Central memory CD8-positive, alpha-beta T cell (primary cell): ENCODE measurements around the gene LILRA5.

Experiments used
- ATAC-seq: fragments of 150-1000 bp; cut with Tn5 transposase; replicated peaks from 2 replicates; pipeline ENCODE4 v1.10.0; 2022; ENCODE audit warnings: mild to moderate bottlenecking, moderate FRiP score, moderate number of reproducible peaks; ENCODE audit not compliant: poor library complexity, severe bottlenecking; ENCODE audit errors: extremely low read depth
- DNase-seq, 2 donors: peaks; one replicate each; pipeline ENCODE4 v3.0.0; 2021; ENCODE audit warnings: low spot score in 2 of 2
- H3K27ac Mint-ChIP-seq: one replicate; pipeline ENCODE4 v1.8.0; 2022; ENCODE audit warnings: low read depth, mild to moderate bottlenecking, moderate library complexity, mixed read lengths
- H3K27me3 Mint-ChIP-seq: one replicate; pipeline ENCODE4 v1.8.0; 2022; ENCODE audit warnings: mixed read lengths
- H3K36me3 Mint-ChIP-seq: one replicate; pipeline ENCODE4 v1.8.0; 2022; ENCODE audit warnings: mild to moderate bottlenecking, moderate library complexity, mixed read lengths; ENCODE audit not compliant: insufficient read depth
- H3K4me1 Mint-ChIP-seq: one replicate; pipeline ENCODE4 v1.8.0; 2022; ENCODE audit warnings: mixed read lengths
- H3K4me3 Mint-ChIP-seq: one replicate; pipeline ENCODE4 v1.8.0; 2022; ENCODE audit warnings: mild to moderate bottlenecking, moderate library complexity, mixed read lengths
- H3K9me3 Mint-ChIP-seq: one replicate; pipeline ENCODE4 v1.8.0; 2022; ENCODE audit warnings: mixed read lengths

LILRA5 gene

DNA sequence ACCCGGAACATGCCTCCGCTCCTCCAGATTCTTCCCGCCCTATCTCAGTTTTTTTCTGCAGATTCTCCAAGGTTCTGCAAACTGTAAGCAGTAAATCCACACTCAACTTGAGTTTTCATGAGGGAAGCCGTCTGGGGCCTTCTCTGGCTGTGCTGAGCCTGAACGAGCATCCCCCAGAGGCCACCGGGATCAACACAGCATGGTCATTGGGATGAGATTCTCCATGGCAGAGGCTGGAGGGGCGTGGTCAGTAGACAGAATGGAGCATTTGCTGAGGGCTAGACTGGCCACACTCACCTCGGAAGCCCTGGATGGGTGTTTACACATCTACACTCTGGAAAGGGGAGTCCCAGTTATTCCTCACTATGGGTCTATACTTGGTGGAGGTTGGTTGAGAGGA is 28.3 kb upstream of the LILRA5 start:
- no peaks in the 10 kb centered on the region for H3K4me1 Mint-ChIP-seq
- ATAC-seq (no peak), DNase-seq (no peak)
- H3K36me3 Mint-ChIP-seq = peaks cover 2% of the 10 kb centered on the region
- no peak overlapping the region for H3K27ac Mint-ChIP-seq
- H3K27me3 Mint-ChIP-seq = peaks cover 60% of the 10 kb centered on the region
- H3K4me3 Mint-ChIP-seq = no peak overlapping the region
- H3K9me3 Mint-ChIP-seq = no peaks in the 10 kb centered on the region

DNA sequence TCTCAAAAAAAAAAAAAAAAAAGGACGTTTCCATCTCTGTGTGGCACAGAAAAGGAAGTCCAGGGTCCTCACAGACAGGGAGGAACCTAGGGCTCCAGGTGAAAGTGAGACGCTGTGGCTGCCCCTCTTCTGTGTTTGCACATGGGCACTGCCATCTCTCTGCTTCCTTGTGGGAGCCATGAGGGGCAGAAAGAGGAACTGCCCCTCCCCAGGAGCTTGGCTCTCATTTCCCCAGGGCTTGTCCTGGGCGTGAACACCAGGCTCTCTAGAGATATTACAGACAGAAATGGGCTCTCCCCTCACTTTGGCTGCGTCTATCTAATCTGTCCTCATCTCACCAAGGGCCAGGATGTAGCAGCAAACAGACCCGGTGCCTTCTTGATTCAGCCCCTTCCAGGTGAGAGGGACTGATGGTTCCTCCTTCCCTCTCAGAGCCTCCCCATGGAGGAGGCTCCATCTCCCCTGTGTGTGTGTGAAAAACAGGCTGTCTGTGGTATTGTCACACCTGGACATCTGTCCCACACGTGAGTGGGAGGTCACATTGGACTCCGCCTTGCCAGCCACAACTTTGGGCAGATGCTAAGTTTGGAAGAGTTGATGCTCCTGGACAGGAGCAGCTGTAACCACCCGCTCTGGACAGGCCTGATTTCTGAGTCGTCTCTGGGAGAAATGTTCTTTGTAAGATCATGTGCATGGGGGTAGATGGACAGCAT is 26.8 kb upstream of the LILRA5 start:
- peaks cover 67% of the 10 kb centered on the region for H3K27me3 Mint-ChIP-seq
- peaks cover 2% of the 10 kb centered on the region for H3K36me3 Mint-ChIP-seq
- H3K4me3 Mint-ChIP-seq = no peak overlapping the region
- H3K4me1 Mint-ChIP-seq = no peaks in the 10 kb centered on the region
- DNase-seq (no peak), ATAC-seq (no peak)
- H3K27ac Mint-ChIP-seq = no peak overlapping the region
- H3K9me3 Mint-ChIP-seq = no peaks in the 10 kb centered on the region

DNA sequence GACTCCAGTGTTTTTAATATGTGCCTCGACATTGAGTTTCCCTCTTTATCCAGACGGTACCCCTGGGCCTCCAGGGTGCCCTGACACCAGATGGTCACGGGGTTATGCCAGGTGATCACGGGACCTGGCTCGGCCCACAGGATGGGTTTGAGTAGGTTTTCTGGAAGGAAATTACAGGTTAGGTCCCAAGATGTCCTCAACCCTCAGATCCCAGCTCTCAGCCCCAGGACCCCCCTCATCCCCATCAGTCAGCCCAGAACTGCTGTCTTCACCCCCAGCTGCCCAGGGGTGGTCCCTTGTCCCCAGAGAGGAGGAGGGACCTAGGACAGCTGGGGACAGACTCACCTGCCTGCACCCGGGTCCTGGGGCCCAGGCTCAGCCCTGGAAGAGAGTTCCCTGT is 25.6 kb upstream of the LILRA5 start:
- no peak overlapping the region for H3K4me3 Mint-ChIP-seq
- H3K4me1 Mint-ChIP-seq = no peaks in the 10 kb centered on the region
- H3K27me3 Mint-ChIP-seq = peaks cover 74% of the 10 kb centered on the region
- no peak overlapping the region for H3K27ac Mint-ChIP-seq
- peaks cover 2% of the 10 kb centered on the region for H3K36me3 Mint-ChIP-seq
- ATAC-seq = no peak
- H3K9me3 Mint-ChIP-seq = no peaks in the 10 kb centered on the region
- no peak for DNase-seq

DNA sequence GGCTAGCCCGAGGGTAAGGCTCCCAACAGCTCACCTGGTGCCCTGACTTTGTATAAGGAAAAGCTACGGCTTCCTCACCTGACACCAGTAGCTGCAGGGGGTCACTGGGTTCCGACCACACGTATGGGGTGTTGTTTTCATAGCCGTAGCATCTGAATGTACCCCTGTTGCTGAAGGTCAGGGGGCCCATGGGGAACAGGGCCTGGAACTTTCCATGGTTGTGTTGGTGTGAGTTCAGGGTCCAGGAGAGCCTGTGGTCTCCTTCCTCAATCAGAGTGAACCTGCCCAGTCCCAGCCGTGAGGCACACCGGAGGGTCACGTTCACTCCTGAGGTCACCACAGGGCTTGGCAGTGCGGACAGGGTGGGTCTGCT is 24.9 kb upstream of the LILRA5 start:
- H3K27ac Mint-ChIP-seq = no peak overlapping the region
- no peak overlapping the region for H3K4me3 Mint-ChIP-seq
- peaks cover 69% of the 10 kb centered on the region for H3K27me3 Mint-ChIP-seq
- no peaks in the 10 kb centered on the region for H3K9me3 Mint-ChIP-seq
- no peaks in the 10 kb centered on the region for H3K36me3 Mint-ChIP-seq
- no peak for ATAC-seq
- DNase-seq = no peak
- no peaks in the 10 kb centered on the region for H3K4me1 Mint-ChIP-seq

- Mint-ChIP-seq H3K27ac (no peak overlapping the region), H3K4me3 (no peak overlapping the region), H3K9me3 (no peaks in the 10 kb centered on the region), H3K27me3 (peaks cover 66% of the 10 kb centered on the region), H3K4me1 (no peaks in the 10 kb centered on the region), H3K36me3 (no peaks in the 10 kb centered on the region)
- DNase-seq (no peak), ATAC-seq (no peak)
These were observed 24.2 kb upstream of the LILRA5 start for GRCh38 chr19:54336893-54337857.

GRCh38 chr19:54335979-54336892 is 23.3 kb upstream of the LILRA5 start:
- H3K27ac Mint-ChIP-seq = peak overlapping the region; percentile 4
- peaks cover 57% of the 10 kb centered on the region for H3K27me3 Mint-ChIP-seq
- H3K9me3 Mint-ChIP-seq = no peaks in the 10 kb centered on the region
- H3K36me3 Mint-ChIP-seq = no peaks in the 10 kb centered on the region
- no peak overlapping the region for H3K4me3 Mint-ChIP-seq
- ATAC-seq (no peak), DNase-seq (no peak)
- H3K4me1 Mint-ChIP-seq = no peaks in the 10 kb centered on the region

DNA sequence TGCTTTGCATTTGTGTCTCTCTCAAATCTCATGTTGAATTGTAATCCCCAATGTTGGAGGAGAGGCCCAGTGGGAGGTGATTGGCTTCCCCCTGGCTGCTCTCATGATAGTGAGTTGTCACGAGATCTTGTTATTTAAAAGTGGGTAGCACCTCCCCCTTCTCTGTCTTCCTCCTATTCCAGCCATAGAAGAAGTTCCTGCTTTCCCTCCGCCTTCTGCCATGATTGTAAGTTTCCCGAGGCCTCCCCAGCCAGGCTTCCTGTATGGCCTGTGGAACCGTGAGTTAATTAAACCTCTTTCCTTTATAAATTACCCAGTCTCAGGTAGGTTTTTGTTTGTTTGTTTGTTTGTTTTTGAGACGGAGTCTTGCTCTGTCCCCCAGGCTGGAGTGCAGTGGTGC is 22.2 kb upstream of the LILRA5 start:
- no peak for ATAC-seq
- Mint-ChIP-seq H3K9me3 (no peaks in the 10 kb centered on the region), H3K27me3 (peaks cover 54% of the 10 kb centered on the region), H3K4me1 (no peaks in the 10 kb centered on the region), H3K36me3 (no peaks in the 10 kb centered on the region), H3K27ac (no peak overlapping the region), H3K4me3 (no peak overlapping the region)
- no peak for DNase-seq

GRCh38 chr19:54333586-54334298 is 20.8 kb upstream of the LILRA5 start:
- H3K4me3 Mint-ChIP-seq = no peak overlapping the region
- DNase-seq (no peak), ATAC-seq (no peak)
- peaks cover 40% of the 10 kb centered on the region for H3K27me3 Mint-ChIP-seq
- H3K27ac Mint-ChIP-seq = no peak overlapping the region
- H3K4me1 Mint-ChIP-seq = no peaks in the 10 kb centered on the region
- no peaks in the 10 kb centered on the region for H3K36me3 Mint-ChIP-seq
- H3K9me3 Mint-ChIP-seq = no peaks in the 10 kb centered on the region

GRCh38 chr19:54332149-54332548 is 19.2 kb upstream of the LILRA5 start:
- peaks cover 24% of the 10 kb centered on the region for H3K27me3 Mint-ChIP-seq
- no peaks in the 10 kb centered on the region for H3K9me3 Mint-ChIP-seq
- DNase-seq = no peak
- H3K27ac Mint-ChIP-seq = no peak overlapping the region
- H3K4me1 Mint-ChIP-seq = no peaks in the 10 kb centered on the region
- no peak overlapping the region for H3K4me3 Mint-ChIP-seq
- ATAC-seq = no peak
- no peaks in the 10 kb centered on the region for H3K36me3 Mint-ChIP-seq

GRCh38 chr19:54331626-54332025 is 18.7 kb upstream of the LILRA5 start:
- Mint-ChIP-seq H3K36me3 (no peaks in the 10 kb centered on the region), H3K27ac (no peak overlapping the region), H3K4me3 (no peak overlapping the region), H3K4me1 (no peaks in the 10 kb centered on the region), H3K9me3 (no peaks in the 10 kb centered on the region), H3K27me3 (peaks cover 21% of the 10 kb centered on the region)
- no peak for DNase-seq
- ATAC-seq = no peak

DNA sequence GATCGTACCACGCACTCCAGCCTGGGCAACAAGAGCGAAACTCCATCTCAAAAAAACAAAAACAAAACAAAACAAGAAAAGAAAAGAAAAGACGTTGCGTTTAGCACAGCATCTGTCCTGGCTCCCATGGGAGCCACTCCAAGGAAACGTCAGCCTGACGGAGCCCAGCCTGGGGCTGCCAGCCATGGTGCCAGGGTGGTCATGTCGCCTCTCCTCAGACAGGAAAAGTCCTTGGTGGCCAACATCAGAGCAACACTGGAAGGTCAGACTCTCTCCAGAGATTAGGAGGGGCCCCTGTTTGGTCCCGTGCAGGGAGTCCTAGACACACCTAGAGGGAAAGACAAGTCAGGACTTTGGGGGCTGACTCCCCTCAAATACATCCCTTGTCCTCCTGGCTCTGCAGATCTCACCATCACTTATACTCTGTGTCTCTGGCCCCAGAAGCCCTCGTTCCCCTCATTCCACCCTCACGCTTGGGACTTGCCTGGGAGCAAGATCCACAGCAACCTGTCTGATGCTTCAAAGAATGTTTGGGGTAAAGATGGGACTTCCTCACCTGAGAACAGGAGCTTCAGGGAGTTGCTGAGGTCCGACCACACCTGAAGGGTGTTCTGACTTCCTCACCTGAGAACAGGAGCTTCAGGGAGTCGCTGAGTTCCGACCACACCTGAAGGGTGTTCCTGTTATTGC is 16.7 kb upstream of the LILRA5 start:
- Mint-ChIP-seq H3K4me1 (no peaks in the 10 kb centered on the region), H3K27ac (no peak overlapping the region)

More for the DNA sequence above, 16.7 kb upstream of the LILRA5 start:
- Mint-ChIP-seq H3K27me3 (peaks cover 15% of the 10 kb centered on the region), H3K36me3 (no peaks in the 10 kb centered on the region), H3K9me3 (no peaks in the 10 kb centered on the region), H3K4me3 (no peak overlapping the region)
- ATAC-seq (no peak), DNase-seq (no peak)
